Karpas-422 (cell line): ENCODE data around the gene DPP3. TPM values are rescaled to one million over a fixed set of nuclear protein-coding genes. Genes with fewer than 3 reads are reported as not detected.
"Not testable (repeated sequence)": the region's sequence is repeated elsewhere in the genome, so short reads cannot be mapped to it uniquely, and the experiment has no call there.

Experiments used
- DNase-seq: peaks from one replicate; pipeline ENCODE4 v3.0.0-alpha.2; 2015
- H2AFZ ChIP-seq: fragments of 200-600 bp; sonication (generic); 2 replicates; pipeline ENCODE4 v1.6.1; 2014; ENCODE audit warnings: antibody characterized with exemption, low read length, mixed read lengths
- H3K27ac ChIP-seq: fragments of 200-600 bp; sonication (generic); 2 replicates; pipeline ENCODE4 v1.5.1; 2014; ENCODE audit warnings: mild to moderate bottlenecking, low read length, moderate library complexity
- H3K27me3 ChIP-seq: fragments of 200-600 bp; sonication (generic); 2 replicates; pipeline ENCODE4 v1.6.1; 2014; ENCODE audit warnings: low read length, mixed read lengths
- H3K36me3 ChIP-seq: fragments of 200-600 bp; sonication (generic); 2 replicates; pipeline ENCODE4 v1.6.1; 2014; ENCODE audit warnings: low read length, mixed read lengths; ENCODE audit not compliant: insufficient read depth
- H3K4me1 ChIP-seq: fragments of 200-600 bp; sonication (generic); 2 replicates; pipeline ENCODE4 v1.6.1; 2014; ENCODE audit warnings: mild to moderate bottlenecking, low read length, mixed read lengths
- H3K4me2 ChIP-seq: fragments of 200-600 bp; sonication (generic); 2 replicates; pipeline ENCODE4 v1.6.1; 2014; ENCODE audit warnings: low read length, low read depth, mild to moderate bottlenecking; ENCODE audit not compliant: poor library complexity, severe bottlenecking
- H3K4me3 ChIP-seq: fragments of 200-600 bp; sonication (generic); 2 replicates; pipeline ENCODE4 v1.5.1; 2014; ENCODE audit warnings: mild to moderate bottlenecking, antibody characterized with exemption, low read length, mixed read lengths
- H3K79me2 ChIP-seq: fragments of 200-600 bp; sonication (generic); 2 replicates; pipeline ENCODE4 v1.6.1; 2014; ENCODE audit warnings: mild to moderate bottlenecking, low read length, mixed read lengths
- H3K9ac ChIP-seq: fragments of 200-600 bp; sonication (generic); 2 replicates; pipeline ENCODE4 v1.6.0; 2014; ENCODE audit warnings: low read length
- H3K9me2 ChIP-seq: fragments of 200-600 bp; sonication (generic), shearing (Covaris generic); replicated peaks from 2 replicates; pipeline ENCODE4 v1.6.0; 2014; ENCODE audit warnings: mild to moderate bottlenecking, low read length, moderate library complexity; ENCODE audit not compliant: insufficient read depth
- H3K9me3 ChIP-seq: fragments of 300-700, 200-600 bp; sonication (generic); 2 replicates; pipeline ENCODE4 v1.6.1; 2014; ENCODE audit warnings: low read length, mixed read lengths
- H4K20me1 ChIP-seq: fragments of 200-600 bp; sonication (generic); 2 replicates; pipeline ENCODE4 v1.6.1; 2014; ENCODE audit warnings: mild to moderate bottlenecking, antibody characterized with exemption, low read length, low read depth; ENCODE audit not compliant: insufficient read depth
- total RNA-seq: library from RNA; depleted of rRNA; stranded (reverse); fragments of >200 nt; shearing (Covaris generic); gene quantifications from 2 replicates; pipeline ENCODE4 v1.2.3, GENCODE V29; 2014; ENCODE audit warnings: low replicate concordance; rRNA removed

DPP3 gene
- 77.9 and 91.5 TPM in 2 replicates for total RNA-seq

DNA sequence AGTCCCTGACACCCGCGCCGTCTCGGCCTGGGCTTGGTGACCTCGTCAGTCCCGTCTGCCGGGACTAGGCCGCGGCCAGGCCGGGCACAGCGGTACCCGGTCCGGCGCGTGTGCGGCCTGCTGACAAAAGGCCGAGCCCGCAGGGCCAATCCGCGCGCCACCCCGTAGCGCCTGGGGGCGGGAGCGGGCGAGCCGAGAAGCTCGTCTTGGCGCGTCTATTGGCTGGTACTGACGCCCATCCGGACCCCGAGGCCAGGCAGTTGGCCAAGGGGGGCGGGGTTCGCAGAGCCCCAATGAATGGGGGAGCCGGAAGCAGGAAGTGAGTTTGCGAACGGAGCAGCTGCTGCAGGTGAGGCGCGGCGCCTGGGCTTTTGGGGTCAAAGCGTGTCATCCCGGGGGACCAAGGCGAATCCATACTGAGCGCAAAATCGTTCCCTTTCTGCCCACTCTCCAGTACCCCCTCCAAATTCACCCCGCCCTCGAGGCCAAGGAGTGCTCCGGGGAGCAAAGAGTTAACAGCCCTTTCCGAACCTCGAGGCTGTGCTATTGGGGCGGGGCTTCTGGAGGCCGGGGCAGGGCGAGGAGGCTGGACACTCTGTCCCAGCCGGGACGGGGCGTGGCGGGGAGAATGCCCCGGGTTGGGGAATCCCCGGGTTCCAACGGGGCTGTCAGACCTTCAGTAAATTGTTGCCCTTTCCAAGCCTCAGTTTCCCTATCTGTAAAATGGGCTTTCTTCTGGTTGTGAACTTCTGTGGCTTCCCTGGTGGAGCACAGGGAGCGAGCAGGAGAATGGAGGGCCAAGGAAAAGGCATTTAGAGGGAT, at the start of gene DPP3:
DPP3 (plus strand) TSS at position 318 of the 822 bp plus-strand sequence. CDS start 1,767 bp downstream, outside the sequence.
- Histone ChIP-seq H3K4me3 (peak within 1 kb of the TSS; percentile 88), H3K4me1 (peaks cover 28% of the 10 kb centered on the region), H3K9me2 (no peaks in the 10 kb centered on the region), H3K27ac (peak within 1 kb of the TSS; percentile 30; the same call in 1 of the 2 replicates), H2AFZ (peak within 1 kb of the TSS; percentile 22; the same call in 1 of the 2 replicates), H3K27me3 (no peaks in the 10 kb centered on the region), H3K36me3 (no peaks in the 10 kb centered on the region), H3K79me2 (peaks cover 28% of the 10 kb centered on the region), H3K9ac (peak within 1 kb of the TSS; percentile 81), H3K4me2 (peak within 1 kb of the TSS; percentile 84), H4K20me1 (peaks cover 3% of the 10 kb centered on the region; the same call in 1 of the 2 replicates), H3K9me3 (no peaks in the 10 kb centered on the region)
- peak; percentile 99 for DNase-seq

GRCh38 chr11:66431287-66431686, 48.9 kb upstream of the DPP3 start:
- H3K4me1 ChIP-seq, H4K20me1 ChIP-seq, H3K36me3 ChIP-seq, DNase-seq, H3K9me3 ChIP-seq, H3K4me3 ChIP-seq, H3K27me3 ChIP-seq, H2AFZ ChIP-seq, H3K4me2 ChIP-seq, H3K79me2 ChIP-seq, H3K9me2 ChIP-seq, H3K9ac ChIP-seq, H3K27ac ChIP-seq: not testable (repeated sequence)

GRCh38 chr11:66431871-66432329, 48.3 kb upstream of the DPP3 start:
- peaks cover 11% of the 10 kb centered on the region; the same call in 1 of the 2 replicates for H3K36me3 ChIP-seq
- not testable (repeated sequence) for H3K79me2 ChIP-seq, H4K20me1 ChIP-seq, H3K4me3 ChIP-seq, H2AFZ ChIP-seq, H3K4me2 ChIP-seq, H3K27ac ChIP-seq, H3K9ac ChIP-seq, H3K4me1 ChIP-seq, H3K9me3 ChIP-seq, DNase-seq, H3K27me3 ChIP-seq, H3K9me2 ChIP-seq

GRCh38 chr11:66432597-66432996, 47.6 kb upstream of the DPP3 start:
- H3K27me3 ChIP-seq: no peaks in the 10 kb centered on the region
- no peak for DNase-seq

GRCh38 chr11:66437979-66438503, 42.2 kb upstream of the DPP3 start:
- H3K4me3 ChIP-seq: peak overlapping the region; percentile 86
- H3K4me1 ChIP-seq: peaks cover 11% of the 10 kb centered on the region
- peak overlapping the region; percentile 85 for H3K9ac ChIP-seq
- no peaks in the 10 kb centered on the region for H4K20me1 ChIP-seq
- H2AFZ ChIP-seq: peak overlapping the region; percentile 97
- H3K27me3 ChIP-seq: no peaks in the 10 kb centered on the region
- DNase-seq: peak; percentile 44
- peaks cover 11% of the 10 kb centered on the region; the same call in 1 of the 2 replicates for H3K36me3 ChIP-seq
- H3K79me2 ChIP-seq: peaks cover 19% of the 10 kb centered on the region
- H3K9me2 ChIP-seq: no peaks in the 10 kb centered on the region
- H3K4me2 ChIP-seq: peak overlapping the region; percentile 88
- H3K27ac ChIP-seq: no peak overlapping the region; the same call in 1 of the 2 replicates
- no peaks in the 10 kb centered on the region for H3K9me3 ChIP-seq

More at GRCh38 chr11:66432597-66432996, 47.6 kb upstream of the DPP3 start:
- peaks cover 11% of the 10 kb centered on the region for H3K79me2 ChIP-seq
- no peak overlapping the region for H3K27ac ChIP-seq
- no peak overlapping the region for H3K4me2 ChIP-seq
- H3K9me3 ChIP-seq: no peaks in the 10 kb centered on the region
- H3K4me1 ChIP-seq: peaks cover 6% of the 10 kb centered on the region
- no peak overlapping the region for H3K9ac ChIP-seq
- no peak overlapping the region for H3K4me3 ChIP-seq
- H3K36me3 ChIP-seq: peaks cover 11% of the 10 kb centered on the region; the same call in 1 of the 2 replicates
- no peaks in the 10 kb centered on the region for H4K20me1 ChIP-seq
- H3K9me2 ChIP-seq: no peaks in the 10 kb centered on the region
- no peak overlapping the region for H2AFZ ChIP-seq

DNA sequence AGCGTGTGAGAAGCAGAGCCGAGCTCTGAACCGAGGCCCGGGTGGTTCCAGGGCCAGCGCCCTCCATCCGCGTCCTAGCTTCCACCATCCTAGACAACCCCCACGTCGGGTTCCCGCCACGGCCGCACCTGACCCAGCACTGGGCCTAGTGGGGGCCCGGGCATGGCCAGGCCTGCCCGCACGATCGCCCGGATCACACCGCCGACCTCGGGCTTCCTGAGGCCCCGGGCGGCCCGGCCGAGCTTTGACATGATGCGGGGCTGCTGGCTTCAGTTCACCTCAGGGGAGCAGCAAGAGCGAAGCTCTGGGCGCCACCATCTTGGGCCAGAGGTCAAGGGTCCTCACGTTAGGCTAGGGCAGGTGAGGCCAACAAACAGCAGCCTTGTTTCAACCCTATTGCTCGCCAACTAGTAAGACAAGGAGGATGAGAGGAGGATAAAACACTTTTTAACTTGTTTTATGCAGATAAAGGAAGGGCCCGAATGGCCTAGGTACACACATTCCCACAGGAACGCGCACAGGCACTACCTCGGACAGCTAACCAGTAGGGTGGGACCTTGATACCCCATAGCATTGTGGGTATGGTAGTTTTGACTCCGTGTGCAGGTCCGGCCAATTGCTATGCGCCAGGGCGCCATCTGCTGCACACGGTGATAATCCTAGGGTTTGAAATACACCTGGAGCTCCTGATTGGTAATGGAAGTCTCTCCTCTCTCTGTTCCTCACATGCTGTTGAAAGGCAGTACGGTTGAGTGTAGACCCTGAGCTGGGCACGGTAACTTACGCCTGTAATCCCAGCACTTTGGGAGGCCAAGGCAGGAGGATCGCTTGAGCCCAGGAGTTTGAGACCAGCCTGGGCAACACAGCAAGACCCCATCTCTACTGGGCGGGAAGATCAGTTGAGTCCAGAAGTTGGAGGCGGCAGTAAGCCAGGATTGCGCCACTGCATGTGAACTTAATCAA, 41.4 kb upstream of the DPP3 start, which contains the start of gene MRPL11:
MRPL11 (minus strand) TSS at position 345 of the 963 bp plus-strand sequence; CDS start at position 251, 94 bp downstream.
- Histone ChIP-seq H4K20me1 (no peaks in the 10 kb centered on the region), H2AFZ (peak within 1 kb of the TSS; percentile 97), H3K9ac (peak within 1 kb of the TSS; percentile 85), H3K27me3 (no peaks in the 10 kb centered on the region), H3K4me2 (peak within 1 kb of the TSS; percentile 88), H3K79me2 (peaks cover 19% of the 10 kb centered on the region), H3K4me3 (peak within 1 kb of the TSS; percentile 86), H3K9me2 (no peaks in the 10 kb centered on the region), H3K9me3 (no peaks in the 10 kb centered on the region), H3K36me3 (peaks cover 11% of the 10 kb centered on the region; the same call in 1 of the 2 replicates), H3K4me1 (peaks cover 11% of the 10 kb centered on the region), H3K27ac (peak within 1 kb of the TSS; percentile 54)
- DNase-seq: peak; percentile 96

- not testable (repeated sequence) for H3K4me3 ChIP-seq, H2AFZ ChIP-seq, H3K9ac ChIP-seq, H3K9me3 ChIP-seq, H4K20me1 ChIP-seq, H3K27me3 ChIP-seq, H3K4me2 ChIP-seq, H3K36me3 ChIP-seq, H3K27ac ChIP-seq, H3K9me2 ChIP-seq
- DNase-seq: peak; percentile 23
- Histone ChIP-seq H3K79me2 (peaks cover 19% of the 10 kb centered on the region), H3K4me1 (peaks cover 11% of the 10 kb centered on the region)
These were observed 39.9 kb upstream of the DPP3 start for GRCh38 chr11:66440101-66440939.
